SK-N-SH (cell line): ENCODE data around the gene RAMACL. TPM values are rescaled to one million over a fixed set of nuclear protein-coding genes. Genes with fewer than 3 reads are reported as not detected.

Source experiments
- CTCF ChIA-PET: fragments of 300-600, 350-600 bp; formaldehyde crosslinking; extraction: SDS; loops from one replicate; lab custom pipeline; 2021; lab: Yijun Ruan, JAX
- POLR2A ChIA-PET: fragments of 350-600 bp; sonication (Branson Sonifier 250); formaldehyde crosslinking; extraction: SDS; loops from one replicate; lab custom pipeline; 2020; ENCODE audit warnings: antibody characterized with exemption, inconsistent platforms; lab: Yijun Ruan, JAX
- DNase-seq: peaks from one replicate; pipeline ENCODE4 v3.0.0; 2012
- H2AFZ ChIP-seq: fragments of 200-600 bp; sonication (generic); 2 replicates; pipeline ENCODE4 v1.8.1; 2016; ENCODE audit warnings: antibody characterized with exemption, mild to moderate bottlenecking, low read depth
- H3F3A ChIP-seq: fragments of 200-600 bp; sonication (generic); replicated peaks from 2 replicates; pipeline ENCODE3; 2016; ENCODE audit warnings: antibody characterized with exemption, mild to moderate bottlenecking; ENCODE audit not compliant: insufficient read depth
- H3K27ac ChIP-seq, 2 experiments: fragments of 200-500 bp in 1 of 2; fragments of 200-600 bp in 1 of 2; sonication (Bioruptor generic) in 1 of 2; sonication (generic), shearing (Covaris generic) in 1 of 2; 2 replicates each; pipeline versions ENCODE4 v1.5.1 to v1.6.1; 2014 to 2016; ENCODE audit warnings: low read depth in 2 of 2, inconsistent platforms in 1 of 2, low read length in 1 of 2, mild to moderate bottlenecking in 1 of 2, mixed read lengths in 1 of 2
- H3K27me3 ChIP-seq: fragments of 200-600 bp; sonication (generic), shearing (Covaris generic); 2 replicates; pipeline ENCODE4 v1.6.1; 2016; ENCODE audit warnings: mixed run types; ENCODE audit not compliant: insufficient read depth
- H3K36me3 ChIP-seq, 2 experiments: fragments of 200-500 bp in 1 of 2; fragments of 200-600 bp in 1 of 2; sonication (Bioruptor generic) in 1 of 2; sonication (generic) in 1 of 2; replicated peaks in 1 of 2; 2 replicates each; pipeline versions ENCODE3 to v1.5.1; 2014 to 2016; ENCODE audit warnings: low read length in 1 of 2, mild to moderate bottlenecking in 1 of 2; ENCODE audit not compliant: insufficient read depth in 2 of 2, control insufficient read depth in 1 of 2
- H3K4me1 ChIP-seq, 2 experiments: fragments of 200-500 bp in 1 of 2; fragments of 200-600 bp in 1 of 2; sonication (Bioruptor generic) in 1 of 2; sonication (generic), shearing (Covaris generic) in 1 of 2; 2 replicates each; pipeline versions ENCODE4 v1.5.1 to v1.6.1; 2014 to 2016; ENCODE audit warnings: low read depth in 1 of 2, low read length in 1 of 2, mixed run types in 1 of 2; ENCODE audit not compliant: insufficient read depth in 2 of 2, control insufficient read depth in 1 of 2
- H3K4me2 ChIP-seq: fragments of 200-600 bp; sonication (generic), shearing (Covaris generic); 2 replicates; pipeline ENCODE4 v1.6.1; 2017; ENCODE audit warnings: mixed run types
- H3K4me3 ChIP-seq, 2 experiments: fragments of 200-500 bp in 1 of 2; fragments of 200-600 bp in 1 of 2; sonication (Bioruptor generic) in 1 of 2; sonication (generic), shearing (Covaris generic) in 1 of 2; 2 replicates each; pipeline versions ENCODE4 v1.5.1 to v1.8.1; 2014 to 2016; ENCODE audit warnings: low read depth in 2 of 2, inconsistent platforms in 1 of 2, low read length in 1 of 2, mild to moderate bottlenecking in 1 of 2, mixed read lengths in 1 of 2, moderate library complexity in 1 of 2
- H3K79me2 ChIP-seq: fragments of 200-600 bp; sonication (generic); 2 replicates; pipeline ENCODE4 v1.8.1; 2017; ENCODE audit warnings: mild to moderate bottlenecking; ENCODE audit not compliant: insufficient read depth
- H3K9ac ChIP-seq: fragments of 200-600 bp; sonication (generic); 2 replicates; pipeline ENCODE4 v1.6.1; 2017; ENCODE audit warnings: mixed run types
- H3K9me2 ChIP-seq: fragments of 200-600 bp; sonication (generic); 2 replicates; pipeline ENCODE4 v1.6.1; 2017; ENCODE audit warnings: mixed run types
- H3K9me3 ChIP-seq: fragments of 200-600 bp; sonication (generic); 2 replicates; pipeline ENCODE4 v1.6.1; 2017; ENCODE audit warnings: mixed run types, mild to moderate bottlenecking, moderate library complexity
- H4K20me1 ChIP-seq: fragments of 200-600 bp; sonication (generic); 2 replicates; pipeline ENCODE4 v1.6.1; 2017; ENCODE audit warnings: mild to moderate bottlenecking, mixed run types; ENCODE audit not compliant: insufficient read depth
- ELF1 ChIP-seq: IDR thresholded peaks from 2 replicates; pipeline ENCODE4 v1.4.0; 2012
- EZH2phosphoT487 ChIP-seq: fragments of 200-600 bp; sonication (generic); IDR thresholded peaks from 2 replicates; pipeline ENCODE4 v1.6.1; 2017; ENCODE audit warnings: low read depth, mixed run types, mild to moderate bottlenecking, antibody characterized with exemption, moderate library complexity, borderline replicate concordance
- FOSL2 ChIP-seq: IDR thresholded peaks from 2 replicates; pipeline ENCODE4 v1.4.0; 2012; ENCODE audit warnings: low read depth, mild to moderate bottlenecking, moderate library complexity, borderline replicate concordance
- MEF2A ChIP-seq: IDR thresholded peaks from 2 replicates; pipeline ENCODE4 v1.4.0; 2012; ENCODE audit warnings: low read depth, borderline replicate concordance
- MXI1 ChIP-seq: IDR thresholded peaks from 2 replicates; pipeline ENCODE4 v1.6.1; 2012; ENCODE audit warnings: mild to moderate bottlenecking, low read depth, low read length, improper control_type of control experiment
- NRF1 ChIP-seq: IDR thresholded peaks from 2 replicates; pipeline ENCODE4 v1.6.1; 2012; ENCODE audit warnings: low read depth, mild to moderate bottlenecking, low read length
- RAD21 ChIP-seq: IDR thresholded peaks from 2 replicates; pipeline ENCODE4 v1.6.1; 2012; ENCODE audit warnings: mild to moderate bottlenecking, low read length
- RFX5 ChIP-seq: IDR thresholded peaks from 2 replicates; pipeline ENCODE4 v1.6.1; 2012; ENCODE audit warnings: mild to moderate bottlenecking, improper control_type of control experiment, low read length
- RXRA ChIP-seq: IDR thresholded peaks from 2 replicates; pipeline ENCODE4 v1.4.0; 2012; ENCODE audit warnings: low read depth, mild to moderate bottlenecking, borderline replicate concordance
- SIN3A ChIP-seq: IDR thresholded peaks from 2 replicates; pipeline ENCODE4 v1.6.1; 2012; ENCODE audit warnings: low read depth, mild to moderate bottlenecking, low read length, moderate library complexity, borderline replicate concordance
- TAF1 ChIP-seq: IDR thresholded peaks from 2 replicates; pipeline ENCODE4 v1.6.1; 2012; ENCODE audit warnings: low read depth, mild to moderate bottlenecking, low read length, moderate library complexity, borderline replicate concordance
- YY1 ChIP-seq: IDR thresholded peaks from 2 replicates; pipeline ENCODE4 v1.4.0; 2012; ENCODE audit warnings: low read depth, mild to moderate bottlenecking
- WGBS: methylation state at CpG from one replicate; pipeline ENCODE4 v1.1.6; 2017; ENCODE audit warnings: low lambda C conversion rate; 5-methylcytosine and 5-hydroxymethylcytosine counted together
- polyA plus RNA-seq, 3 experiments: library from polyadenylated mRNA; depleted of rRNA; stranded (reverse); fragments of >200 nt; gene quantifications; 2 replicates each; pipeline ENCODE4 v1.2.3, GENCODE V29; 2012
- TF ChIP-seq, protein P1 (sequence below): IDR thresholded peaks from 2 replicates; pipeline ENCODE4 v1.4.0; 2012; ENCODE audit warnings: low read depth
- TF ChIP-seq, protein P2 (sequence below): IDR thresholded peaks from 2 replicates; pipeline ENCODE4; 2012
- TF ChIP-seq, protein P3 (sequence below): IDR thresholded peaks from 2 replicates; pipeline ENCODE4 v1.4.0; 2012; ENCODE audit warnings: low read depth, borderline replicate concordance
- TF ChIP-seq, protein P4 (sequence below): IDR thresholded peaks from 2 replicates; pipeline ENCODE4 v1.6.1; 2012; ENCODE audit warnings: mild to moderate bottlenecking, low read depth, low read length, moderate library complexity

The RAMACL gene
- polyA plus RNA-seq, 1 of the 3 experiments (the other 2 are of a cell fraction), result 0.10 TPM

DNA sequence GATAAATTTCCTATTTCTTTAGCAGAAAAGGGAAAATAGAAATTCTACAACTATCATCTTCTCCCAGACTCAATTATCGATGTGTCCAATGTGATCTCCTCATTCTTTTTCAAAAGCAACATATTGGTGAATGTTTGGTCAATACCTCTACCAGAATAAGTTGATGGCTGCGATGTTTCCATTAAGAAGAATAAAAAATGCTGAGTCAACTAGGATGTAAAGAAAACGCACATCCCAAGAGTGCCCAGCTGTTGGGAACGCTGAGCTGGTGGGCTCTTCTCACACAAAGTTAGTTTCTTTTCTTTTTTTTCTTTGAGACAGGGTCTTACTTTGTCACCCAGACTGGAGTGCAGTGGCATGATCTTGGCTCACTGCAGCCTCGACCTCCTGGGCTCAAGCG lies 39.8 kb downstream of the RAMACL start:
- 93% methylated on average over 6 of the region's 6 CpGs for WGBS
- ChIA-PET CTCF (no interaction called here), POLR2A (interaction anchor here (1.1 kb wide), 1 partner anchor 11 kb away, joined by 3 read pairs; no protein-coding TSS in a partner anchor)
- no peaks in the 10 kb centered on the region for H3F3A ChIP-seq
- H2AFZ ChIP-seq, result no peak overlapping the region
- H3K79me2 ChIP-seq, result peaks cover 30% of the 10 kb centered on the region
- H3K9me2 ChIP-seq, result no peaks in the 10 kb centered on the region
- no peak overlapping the region for H3K9ac ChIP-seq
- H4K20me1 ChIP-seq, result no peaks in the 10 kb centered on the region
- H3K27me3 ChIP-seq, result no peaks in the 10 kb centered on the region
- DNase-seq, result no peak
- H3K4me2 ChIP-seq, result no peak overlapping the region
- peaks cover 0 to 26% of the 10 kb centered on the region in 2 experiments; a peak in 2 of 4 replicates for H3K4me1 ChIP-seq
- H3K4me3 ChIP-seq, result no peak overlapping the region
- H3K9me3 ChIP-seq, result no peaks in the 10 kb centered on the region
- H3K36me3 ChIP-seq, result peaks cover 17 to 46% of the 10 kb centered on the region in 2 experiments
- TF ChIP-seq, protein P1, sequence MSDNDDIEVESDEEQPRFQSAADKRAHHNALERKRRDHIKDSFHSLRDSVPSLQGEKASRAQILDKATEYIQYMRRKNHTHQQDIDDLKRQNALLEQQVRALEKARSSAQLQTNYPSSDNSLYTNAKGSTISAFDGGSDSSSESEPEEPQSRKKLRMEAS, result no peak
- no peak for TF ChIP-seq MXI1
- TF ChIP-seq, protein P2, sequence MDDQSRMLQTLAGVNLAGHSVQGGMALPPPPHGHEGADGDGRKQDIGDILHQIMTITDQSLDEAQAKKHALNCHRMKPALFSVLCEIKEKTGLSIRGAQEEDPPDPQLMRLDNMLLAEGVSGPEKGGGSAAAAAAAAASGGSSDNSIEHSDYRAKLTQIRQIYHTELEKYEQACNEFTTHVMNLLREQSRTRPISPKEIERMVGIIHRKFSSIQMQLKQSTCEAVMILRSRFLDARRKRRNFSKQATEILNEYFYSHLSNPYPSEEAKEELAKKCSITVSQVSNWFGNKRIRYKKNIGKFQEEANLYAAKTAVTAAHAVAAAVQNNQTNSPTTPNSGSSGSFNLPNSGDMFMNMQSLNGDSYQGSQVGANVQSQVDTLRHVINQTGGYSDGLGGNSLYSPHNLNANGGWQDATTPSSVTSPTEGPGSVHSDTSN, result no peak
- no peak for TF ChIP-seq NRF1
- TF ChIP-seq, protein P3, sequence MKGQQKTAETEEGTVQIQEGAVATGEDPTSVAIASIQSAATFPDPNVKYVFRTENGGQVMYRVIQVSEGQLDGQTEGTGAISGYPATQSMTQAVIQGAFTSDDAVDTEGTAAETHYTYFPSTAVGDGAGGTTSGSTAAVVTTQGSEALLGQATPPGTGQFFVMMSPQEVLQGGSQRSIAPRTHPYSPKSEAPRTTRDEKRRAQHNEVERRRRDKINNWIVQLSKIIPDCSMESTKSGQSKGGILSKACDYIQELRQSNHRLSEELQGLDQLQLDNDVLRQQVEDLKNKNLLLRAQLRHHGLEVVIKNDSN, result no peak
- no peak for TF ChIP-seq RFX5
- TF ChIP-seq, protein P4, sequence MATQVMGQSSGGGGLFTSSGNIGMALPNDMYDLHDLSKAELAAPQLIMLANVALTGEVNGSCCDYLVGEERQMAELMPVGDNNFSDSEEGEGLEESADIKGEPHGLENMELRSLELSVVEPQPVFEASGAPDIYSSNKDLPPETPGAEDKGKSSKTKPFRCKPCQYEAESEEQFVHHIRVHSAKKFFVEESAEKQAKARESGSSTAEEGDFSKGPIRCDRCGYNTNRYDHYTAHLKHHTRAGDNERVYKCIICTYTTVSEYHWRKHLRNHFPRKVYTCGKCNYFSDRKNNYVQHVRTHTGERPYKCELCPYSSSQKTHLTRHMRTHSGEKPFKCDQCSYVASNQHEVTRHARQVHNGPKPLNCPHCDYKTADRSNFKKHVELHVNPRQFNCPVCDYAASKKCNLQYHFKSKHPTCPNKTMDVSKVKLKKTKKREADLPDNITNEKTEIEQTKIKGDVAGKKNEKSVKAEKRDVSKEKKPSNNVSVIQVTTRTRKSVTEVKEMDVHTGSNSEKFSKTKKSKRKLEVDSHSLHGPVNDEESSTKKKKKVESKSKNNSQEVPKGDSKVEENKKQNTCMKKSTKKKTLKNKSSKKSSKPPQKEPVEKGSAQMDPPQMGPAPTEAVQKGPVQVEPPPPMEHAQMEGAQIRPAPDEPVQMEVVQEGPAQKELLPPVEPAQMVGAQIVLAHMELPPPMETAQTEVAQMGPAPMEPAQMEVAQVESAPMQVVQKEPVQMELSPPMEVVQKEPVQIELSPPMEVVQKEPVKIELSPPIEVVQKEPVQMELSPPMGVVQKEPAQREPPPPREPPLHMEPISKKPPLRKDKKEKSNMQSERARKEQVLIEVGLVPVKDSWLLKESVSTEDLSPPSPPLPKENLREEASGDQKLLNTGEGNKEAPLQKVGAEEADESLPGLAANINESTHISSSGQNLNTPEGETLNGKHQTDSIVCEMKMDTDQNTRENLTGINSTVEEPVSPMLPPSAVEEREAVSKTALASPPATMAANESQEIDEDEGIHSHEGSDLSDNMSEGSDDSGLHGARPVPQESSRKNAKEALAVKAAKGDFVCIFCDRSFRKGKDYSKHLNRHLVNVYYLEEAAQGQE, result no peak
- TF ChIP-seq ELF1, result no peak
- no peak for TF ChIP-seq RAD21
- no peak overlapping the region for H3K27ac ChIP-seq

DNA sequence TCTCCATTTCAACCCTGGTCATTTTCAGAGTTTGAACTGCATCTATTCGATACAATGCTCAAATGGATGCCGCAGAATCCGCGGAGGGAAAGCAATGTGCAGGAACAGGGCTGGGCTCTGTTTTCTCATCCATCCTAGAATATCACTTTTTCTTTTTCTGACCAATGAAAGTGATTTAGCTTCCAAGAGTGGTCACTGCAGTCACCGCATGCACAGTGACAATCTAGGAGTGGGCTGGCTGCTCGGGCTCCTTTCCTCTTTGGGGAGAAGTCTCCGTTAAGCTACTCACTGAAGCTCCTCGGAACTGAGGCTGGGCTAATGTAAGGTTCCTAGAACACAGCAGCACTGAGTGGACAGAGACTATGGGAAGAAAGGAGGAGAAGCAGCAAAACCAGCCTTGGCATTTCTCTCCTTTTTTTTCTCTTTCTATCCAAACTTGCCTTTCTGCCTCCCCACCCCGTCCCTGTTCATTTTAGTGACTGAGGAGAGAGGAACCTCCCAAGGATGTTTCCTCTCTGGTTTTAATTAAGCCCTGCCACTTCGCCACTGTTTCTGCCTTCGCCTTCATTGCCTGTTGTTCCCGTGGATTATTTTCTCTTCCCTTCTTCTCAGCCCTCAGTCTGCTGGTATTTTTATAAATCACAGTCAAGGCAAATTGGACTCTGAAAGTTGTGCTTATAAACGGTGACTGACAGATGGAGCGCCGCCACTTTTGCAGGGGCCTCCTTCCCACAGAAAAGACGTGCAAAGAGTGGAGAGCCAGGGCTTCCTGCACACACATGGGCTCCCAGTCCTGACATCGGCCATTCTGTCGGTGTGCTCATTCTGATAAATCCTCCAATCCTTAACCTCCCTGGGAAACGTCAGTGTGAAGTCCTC lies 41.1 kb downstream of the RAMACL start:
- no peak overlapping the region for H3K27ac ChIP-seq
- no peak overlapping the region for H3K9ac ChIP-seq
- no peak for DNase-seq
- H3K36me3 ChIP-seq, result peaks cover 17 to 44% of the 10 kb centered on the region in 2 experiments
- no peaks in the 10 kb centered on the region for H3K9me2 ChIP-seq
- H3K4me1 ChIP-seq, result peaks cover 0 to 28% of the 10 kb centered on the region in 2 experiments; a peak in 2 of 4 replicates
- H3K4me2 ChIP-seq, result no peak overlapping the region
- H2AFZ ChIP-seq, result no peak overlapping the region
- 90% methylated on average over 19 of the region's 19 CpGs for WGBS
- ChIA-PET POLR2A (interaction anchor here (1.2 kb wide), 1 partner anchor 10 kb away, joined by 3 read pairs; no protein-coding TSS in a partner anchor), CTCF (interaction anchor here (0.6 kb wide), 1 partner anchor 8 kb away, joined by 3 read pairs; no protein-coding TSS in a partner anchor)
- no peaks in the 10 kb centered on the region for H4K20me1 ChIP-seq
- H3K9me3 ChIP-seq, result no peaks in the 10 kb centered on the region
- peaks cover 26% of the 10 kb centered on the region for H3K79me2 ChIP-seq
- no peaks in the 10 kb centered on the region for H3F3A ChIP-seq
- no peak overlapping the region for H3K4me3 ChIP-seq
- H3K27me3 ChIP-seq, result no peaks in the 10 kb centered on the region
- TF ChIP-seq EZH2phosphoT487, result no peak
- no peak for TF ChIP-seq SIN3A
- TF ChIP-seq YY1, result no peak
- no peak for TF ChIP-seq ELF1
- TF ChIP-seq, protein P4, result no peak
- no peak for TF ChIP-seq NRF1
- TF ChIP-seq TAF1, result no peak
- no peak for TF ChIP-seq RXRA
- no peak for TF ChIP-seq MEF2A
- TF ChIP-seq FOSL2, result no peak
